ENCODE results near the gene ANO8. TPM values are rescaled to one million over a fixed set of nuclear protein-coding genes. Genes with fewer than 3 reads are reported as not detected.

Gene ANO8
- total and polyA plus RNA-seq, 2 of the 13 experiments (the other 11 are each of a cell fraction or from before 2014, with no cell fraction given), result 1.8 to 3.5 TPM

DNA sequence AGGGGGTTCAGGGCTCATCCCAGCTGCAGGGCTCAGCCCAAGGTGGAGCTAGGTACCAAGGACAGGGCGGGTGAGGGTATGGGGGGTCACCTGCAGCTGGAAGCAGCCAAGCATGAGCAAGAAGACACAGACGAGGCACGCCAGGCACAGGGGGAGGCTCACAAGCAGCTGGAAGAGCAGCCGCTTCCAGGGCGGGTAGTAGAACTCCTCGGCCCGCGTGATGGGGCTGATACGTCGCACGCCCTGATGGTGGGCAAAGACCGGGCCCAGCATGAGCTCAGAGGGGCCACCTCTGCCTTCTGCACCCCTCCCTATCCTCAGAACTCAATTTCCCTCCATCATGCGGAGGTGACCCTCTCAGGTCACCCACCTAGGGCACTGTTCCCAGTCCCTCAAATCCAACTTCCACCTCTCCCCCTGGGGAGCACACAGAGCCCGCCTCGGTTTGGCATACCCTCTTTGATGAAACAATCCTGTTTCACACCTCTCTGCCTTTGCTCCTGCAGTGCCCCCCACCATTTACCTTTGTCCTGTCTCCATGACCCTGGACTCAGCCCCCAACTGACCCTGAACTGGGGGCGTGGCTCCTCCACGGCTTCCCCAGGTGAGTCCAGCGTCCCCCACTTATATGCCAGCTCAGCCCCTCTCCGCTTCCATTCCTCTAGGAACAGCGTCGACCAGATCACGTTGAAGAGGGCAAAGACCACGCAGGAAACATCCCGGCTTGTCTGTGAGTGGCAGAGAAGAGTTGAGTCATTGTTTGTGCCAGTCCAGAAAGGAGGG is 4.2 kb downstream of the ANO8 start (continued):
- TF ChIP-seq GABPB1 (CRISPR knock-in tag; IDR thresholded peaks at IDR 0.05), result no peak
- TF ChIP-seq ZNF24 (IDR thresholded peaks at IDR 0.05), result no peak
- no peak for TF ChIP-seq ZNF335 (CRISPR knock-in tag; IDR thresholded peaks at IDR 0.05)
- TF ChIP-seq, protein P1, sequence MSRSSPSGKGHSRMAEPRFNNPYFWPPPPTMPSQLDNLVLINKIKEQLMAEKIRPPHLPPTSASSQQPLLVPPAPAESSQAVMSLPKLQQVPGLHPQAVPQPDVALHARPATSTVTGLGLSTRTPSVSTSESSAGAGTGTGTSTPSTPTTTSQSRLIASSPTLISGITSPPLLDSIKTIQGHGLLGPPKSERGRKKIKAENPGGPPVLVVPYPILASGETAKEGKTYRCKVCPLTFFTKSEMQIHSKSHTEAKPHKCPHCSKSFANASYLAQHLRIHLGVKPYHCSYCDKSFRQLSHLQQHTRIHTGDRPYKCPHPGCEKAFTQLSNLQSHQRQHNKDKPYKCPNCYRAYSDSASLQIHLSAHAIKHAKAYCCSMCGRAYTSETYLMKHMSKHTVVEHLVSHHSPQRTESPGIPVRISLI (CRISPR knock-in tag; IDR thresholded peaks at IDR 0.05; ENCODE audit: borderline replicate concordance), result no peak
- TF ChIP-seq EEA1 (CRISPR knock-in tag; IDR thresholded peaks at IDR 0.05; ENCODE audit: borderline replicate concordance), result no peak
- TF ChIP-seq, protein P2, sequence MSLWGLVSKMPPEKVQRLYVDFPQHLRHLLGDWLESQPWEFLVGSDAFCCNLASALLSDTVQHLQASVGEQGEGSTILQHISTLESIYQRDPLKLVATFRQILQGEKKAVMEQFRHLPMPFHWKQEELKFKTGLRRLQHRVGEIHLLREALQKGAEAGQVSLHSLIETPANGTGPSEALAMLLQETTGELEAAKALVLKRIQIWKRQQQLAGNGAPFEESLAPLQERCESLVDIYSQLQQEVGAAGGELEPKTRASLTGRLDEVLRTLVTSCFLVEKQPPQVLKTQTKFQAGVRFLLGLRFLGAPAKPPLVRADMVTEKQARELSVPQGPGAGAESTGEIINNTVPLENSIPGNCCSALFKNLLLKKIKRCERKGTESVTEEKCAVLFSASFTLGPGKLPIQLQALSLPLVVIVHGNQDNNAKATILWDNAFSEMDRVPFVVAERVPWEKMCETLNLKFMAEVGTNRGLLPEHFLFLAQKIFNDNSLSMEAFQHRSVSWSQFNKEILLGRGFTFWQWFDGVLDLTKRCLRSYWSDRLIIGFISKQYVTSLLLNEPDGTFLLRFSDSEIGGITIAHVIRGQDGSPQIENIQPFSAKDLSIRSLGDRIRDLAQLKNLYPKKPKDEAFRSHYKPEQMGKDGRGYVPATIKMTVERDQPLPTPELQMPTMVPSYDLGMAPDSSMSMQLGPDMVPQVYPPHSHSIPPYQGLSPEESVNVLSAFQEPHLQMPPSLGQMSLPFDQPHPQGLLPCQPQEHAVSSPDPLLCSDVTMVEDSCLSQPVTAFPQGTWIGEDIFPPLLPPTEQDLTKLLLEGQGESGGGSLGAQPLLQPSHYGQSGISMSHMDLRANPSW (CRISPR knock-in tag; IDR thresholded peaks at IDR 0.05; ENCODE audit: borderline replicate concordance), result no peak
- TF ChIP-seq NFE2 (CRISPR knock-in tag; IDR thresholded peaks at IDR 0.05), result no peak
- TF ChIP-seq, protein P3, sequence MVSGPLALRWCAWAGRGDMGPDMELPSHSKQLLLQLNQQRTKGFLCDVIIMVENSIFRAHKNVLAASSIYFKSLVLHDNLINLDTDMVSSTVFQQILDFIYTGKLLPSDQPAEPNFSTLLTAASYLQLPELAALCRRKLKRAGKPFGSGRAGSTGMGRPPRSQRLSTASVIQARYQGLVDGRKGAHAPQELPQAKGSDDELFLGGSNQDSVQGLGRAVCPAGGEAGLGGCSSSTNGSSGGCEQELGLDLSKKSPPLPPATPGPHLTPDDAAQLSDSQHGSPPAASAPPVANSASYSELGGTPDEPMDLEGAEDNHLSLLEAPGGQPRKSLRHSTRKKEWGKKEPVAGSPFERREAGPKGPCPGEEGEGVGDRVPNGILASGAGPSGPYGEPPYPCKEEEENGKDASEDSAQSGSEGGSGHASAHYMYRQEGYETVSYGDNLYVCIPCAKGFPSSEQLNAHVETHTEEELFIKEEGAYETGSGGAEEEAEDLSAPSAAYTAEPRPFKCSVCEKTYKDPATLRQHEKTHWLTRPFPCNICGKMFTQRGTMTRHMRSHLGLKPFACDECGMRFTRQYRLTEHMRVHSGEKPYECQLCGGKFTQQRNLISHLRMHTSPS (CRISPR knock-in tag; IDR thresholded peaks at IDR 0.05; ENCODE audit: low read depth), result peak; percentile 90; the same call in 1 of the 2 replicates
- TF ChIP-seq ZSCAN12 (CRISPR knock-in tag; IDR thresholded peaks at IDR 0.05), result no peak
